Measurements from ENCODE around the gene BLOC1S4. TPM values are rescaled to one million over a fixed set of nuclear protein-coding genes. Genes with fewer than 3 reads are reported as not detected.
A peak's percentile ranks its signal among the peaks of the same experiment; 100 is the strongest.

Gene BLOC1S4
- total RNA-seq, 3 donors from 2014 or later, result 18.9 to 23.6 (median 19.8) TPM

DNA sequence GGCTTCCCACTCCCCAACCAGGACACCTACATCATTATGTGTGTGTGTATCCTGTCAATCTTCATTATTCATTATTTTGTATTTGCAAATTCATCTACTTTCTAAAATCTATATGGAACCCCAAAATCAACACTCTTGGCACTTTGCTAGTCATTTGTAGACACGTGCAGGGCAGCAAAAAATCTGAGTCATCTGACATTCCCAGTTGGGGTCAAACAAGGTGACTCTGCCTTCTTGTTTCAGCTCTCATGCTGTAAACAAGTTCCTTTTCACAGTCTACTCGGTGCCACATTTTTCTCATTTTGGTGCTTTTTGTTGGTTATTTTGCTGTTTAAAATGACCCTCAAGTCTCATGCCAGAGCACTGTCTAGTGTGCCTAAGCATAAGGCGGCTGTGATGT lies 12.2 kb upstream of the BLOC1S4 start:
- Histone ChIP-seq H3K27ac (no peak overlapping the region), H3K9me3 (no peaks in the 10 kb centered on the region), H3K4me3 (no peak overlapping the region), H3K27me3 (no peaks in the 10 kb centered on the region), H3K36me3 (no peaks in the 10 kb centered on the region), H3K4me1 (peaks cover 0 to 24% of the 10 kb centered on the region in 2 donors)
- TF ChIP-seq, protein P1, sequence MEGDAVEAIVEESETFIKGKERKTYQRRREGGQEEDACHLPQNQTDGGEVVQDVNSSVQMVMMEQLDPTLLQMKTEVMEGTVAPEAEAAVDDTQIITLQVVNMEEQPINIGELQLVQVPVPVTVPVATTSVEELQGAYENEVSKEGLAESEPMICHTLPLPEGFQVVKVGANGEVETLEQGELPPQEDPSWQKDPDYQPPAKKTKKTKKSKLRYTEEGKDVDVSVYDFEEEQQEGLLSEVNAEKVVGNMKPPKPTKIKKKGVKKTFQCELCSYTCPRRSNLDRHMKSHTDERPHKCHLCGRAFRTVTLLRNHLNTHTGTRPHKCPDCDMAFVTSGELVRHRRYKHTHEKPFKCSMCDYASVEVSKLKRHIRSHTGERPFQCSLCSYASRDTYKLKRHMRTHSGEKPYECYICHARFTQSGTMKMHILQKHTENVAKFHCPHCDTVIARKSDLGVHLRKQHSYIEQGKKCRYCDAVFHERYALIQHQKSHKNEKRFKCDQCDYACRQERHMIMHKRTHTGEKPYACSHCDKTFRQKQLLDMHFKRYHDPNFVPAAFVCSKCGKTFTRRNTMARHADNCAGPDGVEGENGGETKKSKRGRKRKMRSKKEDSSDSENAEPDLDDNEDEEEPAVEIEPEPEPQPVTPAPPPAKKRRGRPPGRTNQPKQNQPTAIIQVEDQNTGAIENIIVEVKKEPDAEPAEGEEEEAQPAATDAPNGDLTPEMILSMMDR (IDR thresholded peaks at IDR 0.05), result no peak
- TF ChIP-seq POLR2A (IDR thresholded peaks at IDR 0.05), result no peak
- TF ChIP-seq POLR2AphosphoS5 (IDR thresholded peaks at IDR 0.05), result no peak
- intact Hi-C loops (cut with DNase I; ENCODE audit: low total_unique reads), result no loop called here
- no peak for DNase-seq (ENCODE audit: low spot score in 2 of 2)

DNA sequence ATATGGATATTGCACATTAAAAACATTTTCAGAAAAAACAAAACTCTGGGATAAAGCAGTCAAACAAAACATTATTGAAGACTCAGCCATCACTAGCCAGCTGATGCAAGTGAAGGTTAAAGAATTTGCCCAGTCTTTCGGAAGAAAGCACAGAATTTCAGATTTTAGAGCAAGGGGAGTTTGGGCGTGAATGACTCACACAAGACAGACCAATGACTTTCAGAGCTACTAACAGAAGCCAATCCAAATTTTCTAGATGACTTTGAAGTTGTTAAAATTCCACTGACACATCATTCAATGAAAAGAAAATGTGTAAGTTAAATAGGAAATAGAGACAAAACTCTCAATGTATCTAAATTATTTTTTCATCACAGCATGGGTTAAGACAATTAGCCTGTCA lies 10.3 kb upstream of the BLOC1S4 start:
- Histone ChIP-seq H3K4me3 (no peak overlapping the region), H3K9me3 (no peaks in the 10 kb centered on the region), H3K36me3 (no peaks in the 10 kb centered on the region), H3K27ac (no peak overlapping the region), H3K4me1 (peaks cover 0 to 24% of the 10 kb centered on the region in 2 donors), H3K27me3 (no peaks in the 10 kb centered on the region)
- intact Hi-C loops (cut with DNase I; ENCODE audit: low total_unique reads), result no loop called here
- TF ChIP-seq POLR2A (IDR thresholded peaks at IDR 0.05) (no peak), POLR2AphosphoS5 (IDR thresholded peaks at IDR 0.05) (no peak)
- TF ChIP-seq, protein P1 (IDR thresholded peaks at IDR 0.05), result no peak
- no peak for DNase-seq (ENCODE audit: low spot score in 2 of 2)

DNA sequence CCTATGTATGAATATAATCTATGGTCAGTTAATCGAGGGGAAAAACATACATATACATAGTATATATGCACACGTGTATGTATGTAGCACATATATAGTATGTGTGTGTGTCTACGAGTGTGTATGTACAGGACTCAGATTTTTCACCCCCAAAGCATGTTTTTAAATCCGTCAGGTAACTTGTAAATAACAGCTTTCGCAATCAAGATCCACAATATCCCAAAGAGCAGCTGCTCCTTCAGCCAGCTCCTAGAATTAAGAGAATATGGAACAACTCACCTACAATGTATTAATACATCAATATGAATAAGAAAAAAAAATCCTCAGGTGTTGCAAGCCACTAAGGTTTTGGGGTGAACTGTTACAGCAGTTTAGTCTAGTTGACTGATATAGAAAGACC lies 9.8 kb upstream of the BLOC1S4 start:
- intact Hi-C loops (cut with DNase I; ENCODE audit: low total_unique reads), result no loop called here
- H3K4me3 ChIP-seq, result no peak overlapping the region
- H3K27ac ChIP-seq, result no peak overlapping the region
- TF ChIP-seq, protein P1 (IDR thresholded peaks at IDR 0.05), result no peak
- TF ChIP-seq POLR2A (IDR thresholded peaks at IDR 0.05), result no peak
- no peak for TF ChIP-seq POLR2AphosphoS5 (IDR thresholded peaks at IDR 0.05)
- DNase-seq (ENCODE audit: low spot score in 2 of 2), result no peak
- H3K36me3 ChIP-seq, result no peaks in the 10 kb centered on the region
- H3K27me3 ChIP-seq, result no peaks in the 10 kb centered on the region
- peaks cover 0 to 24% of the 10 kb centered on the region in 2 donors for H3K4me1 ChIP-seq
- no peaks in the 10 kb centered on the region for H3K9me3 ChIP-seq

DNA sequence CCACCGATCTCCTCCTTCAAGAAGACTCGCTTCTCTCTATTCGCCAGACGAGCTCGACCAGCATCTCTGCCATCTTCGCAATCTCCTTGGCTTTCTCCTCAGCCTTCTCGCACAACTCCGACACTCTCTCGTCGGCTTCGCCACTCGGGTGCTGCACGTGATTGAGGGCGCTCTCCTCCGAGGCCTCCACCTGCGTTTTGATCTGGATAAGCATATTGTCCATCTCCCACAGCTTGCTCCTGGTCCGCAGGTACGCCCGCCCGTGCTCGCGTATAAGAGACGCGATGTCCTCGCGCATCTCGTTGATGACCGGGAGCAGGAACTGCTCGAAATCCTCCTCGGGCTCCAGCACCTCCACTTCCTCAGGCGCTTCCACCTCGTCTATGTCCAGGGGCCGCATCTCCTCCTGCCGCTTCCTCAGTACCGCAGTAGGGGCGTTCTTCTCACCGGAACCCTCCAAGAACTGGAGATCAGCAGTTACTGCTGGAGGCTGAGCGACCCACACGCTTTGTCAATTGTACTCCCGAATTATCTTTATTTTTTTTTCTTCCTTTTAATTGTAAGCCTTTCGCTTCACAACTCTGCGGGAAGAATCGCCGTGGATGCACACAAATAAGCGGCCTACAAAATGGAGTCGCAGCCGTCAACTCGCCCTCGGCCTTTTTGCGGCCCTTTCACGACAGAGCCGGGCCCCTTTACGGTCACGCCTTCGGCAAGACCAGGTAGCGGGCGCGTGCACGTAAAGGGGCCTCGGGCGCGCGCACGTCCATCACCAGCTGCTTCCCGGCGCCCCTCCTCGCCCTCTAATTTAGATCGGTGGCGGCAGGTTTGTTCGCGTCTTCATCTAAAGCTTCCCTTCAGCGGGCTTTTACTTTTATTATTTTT lies 6.5 kb upstream of the BLOC1S4 start, which contains the start of gene MRFAP1L1:
Gene MRFAP1L1, minus strand, starts transcription at position 636 of the 885 bp plus-strand sequence. Its CDS starts 236 bp downstream, at position 400.
- TF ChIP-seq POLR2A (IDR thresholded peaks at IDR 0.05) (peak; percentile 64), POLR2AphosphoS5 (IDR thresholded peaks at IDR 0.05) (peak; percentile 61 to 90 (median 69))
- TF ChIP-seq, protein P1 (IDR thresholded peaks at IDR 0.05), result no peak
- H3K4me3 ChIP-seq, result peak within 1 kb of the TSS; percentile 61 to 93 (median 90)
- H3K27me3 ChIP-seq, result no peaks in the 10 kb centered on the region
- peak; percentile 94 to 95 for DNase-seq (ENCODE audit: low spot score in 2 of 2)
- H3K36me3 ChIP-seq, result no peaks in the 10 kb centered on the region
- peak within 1 kb of the TSS; percentile 88 to 92 for H3K27ac ChIP-seq
- intact Hi-C loops (cut with DNase I; ENCODE audit: low total_unique reads), result no loop called here
- H3K4me1 ChIP-seq, result peaks cover 0 to 19% of the 10 kb centered on the region in 2 donors
- no peaks in the 10 kb centered on the region for H3K9me3 ChIP-seq

DNA sequence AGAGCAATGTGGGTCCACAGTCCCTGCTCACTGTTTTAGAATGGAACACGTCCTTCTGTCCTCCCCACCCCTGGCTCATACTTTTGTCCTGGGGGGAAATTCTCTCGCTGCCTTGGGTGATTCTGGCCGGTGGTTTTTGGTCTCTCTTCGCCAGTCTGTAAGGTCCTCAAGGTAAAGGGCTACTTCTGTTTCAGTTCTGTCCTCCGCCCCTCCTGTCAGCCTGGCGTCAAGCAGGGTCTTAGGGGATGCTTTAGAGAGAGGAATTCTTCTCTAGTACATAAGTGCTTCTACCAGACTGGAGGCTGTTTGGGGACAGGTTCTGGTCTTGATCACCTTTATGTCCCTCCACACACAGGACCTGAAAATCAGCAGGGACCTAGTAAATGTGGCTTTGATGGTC lies 5.7 kb upstream of the BLOC1S4 start:
- H3K4me3 ChIP-seq, result peak overlapping the region; percentile 61 to 93 (median 90)
- intact Hi-C loops (cut with DNase I; ENCODE audit: low total_unique reads), result no loop called here
- no peaks in the 10 kb centered on the region for H3K9me3 ChIP-seq
- peak overlapping the region; percentile 53 to 88 for H3K27ac ChIP-seq
- DNase-seq (ENCODE audit: low spot score in 2 of 2), result no peak
- no peak for TF ChIP-seq POLR2A (IDR thresholded peaks at IDR 0.05)
- TF ChIP-seq POLR2AphosphoS5 (IDR thresholded peaks at IDR 0.05), result no peak
- TF ChIP-seq, protein P1 (IDR thresholded peaks at IDR 0.05), result no peak
- H3K36me3 ChIP-seq, result no peaks in the 10 kb centered on the region
- H3K4me1 ChIP-seq, result peaks cover 0 to 19% of the 10 kb centered on the region in 2 donors
- no peaks in the 10 kb centered on the region for H3K27me3 ChIP-seq
